ENCODE measurements around the gene KLHL11. TPM values are rescaled to one million over a fixed set of nuclear protein-coding genes. Genes with fewer than 3 reads are reported as not detected.

KLHL11 gene
- total RNA-seq, 1 experiment from 2014 or later: 14.3 TPM

DNA sequence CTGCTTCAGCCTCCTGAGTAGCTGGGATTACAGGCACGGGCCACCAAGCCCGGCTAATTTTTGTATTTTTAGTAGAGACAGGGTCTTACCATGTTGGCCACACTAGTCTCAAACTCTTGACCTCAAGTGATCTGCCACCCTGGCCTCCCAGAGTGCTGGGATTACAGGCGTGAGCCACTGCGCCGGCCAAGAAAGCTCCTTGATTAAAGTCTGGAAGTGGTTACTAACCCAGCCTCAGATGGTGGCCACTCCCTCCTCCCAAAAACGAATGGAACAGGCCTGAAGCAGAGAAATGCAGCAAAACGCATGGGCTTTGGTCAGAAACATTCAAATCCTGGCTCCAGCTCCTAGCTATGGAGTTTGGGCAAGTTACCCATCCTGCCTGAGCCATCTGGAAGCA lies 41.1 kb downstream of the KLHL11 start:
- no peak overlapping the region for H2AFZ ChIP-seq (ENCODE audit: low read length)
- no peaks in the 10 kb centered on the region for H3K79me2 ChIP-seq (ENCODE audit: low read length)
- no peaks in the 10 kb centered on the region for H3K9me3 ChIP-seq (ENCODE audit: low read length)
- H3K36me3 ChIP-seq (ENCODE audit: insufficient read depth, low read length): no peaks in the 10 kb centered on the region
- peaks cover 3% of the 10 kb centered on the region for H3K4me1 ChIP-seq (ENCODE audit: low read length)
- no peaks in the 10 kb centered on the region for H3K9me2 ChIP-seq (replicated peaks; ENCODE audit: insufficient read depth, low read length)
- H3K4me3 ChIP-seq (ENCODE audit: low read length): no peak overlapping the region
- H3K9ac ChIP-seq (ENCODE audit: low read length): no peak overlapping the region
- no peaks in the 10 kb centered on the region for H3K27me3 ChIP-seq (ENCODE audit: low read length)
- DNase-seq: no peak
- no peak overlapping the region for H3K4me2 ChIP-seq (ENCODE audit: low read depth, low read length, poor library complexity, severe bottlenecking)
- H3K27ac ChIP-seq (ENCODE audit: low read length): no peak overlapping the region
- H4K20me1 ChIP-seq (ENCODE audit: insufficient read depth, low read depth, low read length): no peaks in the 10 kb centered on the region

DNA sequence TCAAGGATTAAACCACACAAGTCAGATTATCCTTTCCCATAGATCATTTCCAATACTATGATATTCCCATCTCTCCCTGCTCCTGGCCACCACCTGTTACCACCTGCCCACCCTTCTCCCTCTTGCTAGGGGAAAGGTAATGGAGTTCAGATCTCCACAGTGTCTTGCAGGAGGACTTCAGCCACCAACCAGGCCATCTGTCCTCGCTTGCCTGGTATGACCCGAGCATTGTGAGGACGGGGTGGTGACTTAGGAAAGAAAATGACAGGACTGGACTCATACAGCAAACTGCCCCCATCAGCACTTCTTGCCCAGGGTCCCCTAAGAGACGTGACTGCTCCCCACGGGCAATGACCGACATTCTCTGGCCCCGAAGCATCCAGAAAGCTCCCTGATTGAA lies 41.6 kb downstream of the KLHL11 start:
- Histone ChIP-seq H2AFZ (ENCODE audit: low read length) (no peak overlapping the region), H3K27ac (ENCODE audit: low read length) (no peak overlapping the region), H3K27me3 (ENCODE audit: low read length) (no peaks in the 10 kb centered on the region), H3K36me3 (ENCODE audit: insufficient read depth, low read length) (no peaks in the 10 kb centered on the region), H3K79me2 (ENCODE audit: low read length) (no peaks in the 10 kb centered on the region), H3K9me3 (ENCODE audit: low read length) (no peaks in the 10 kb centered on the region), H4K20me1 (ENCODE audit: insufficient read depth, low read depth, low read length) (no peaks in the 10 kb centered on the region), H3K9ac (ENCODE audit: low read length) (no peak overlapping the region), H3K9me2 (replicated peaks; ENCODE audit: insufficient read depth, low read length) (no peaks in the 10 kb centered on the region), H3K4me2 (ENCODE audit: low read depth, low read length, poor library complexity, severe bottlenecking) (no peak overlapping the region), H3K4me1 (ENCODE audit: low read length) (peaks cover 7% of the 10 kb centered on the region), H3K4me3 (ENCODE audit: low read length) (no peak overlapping the region)
- DNase-seq: no peak

DNA sequence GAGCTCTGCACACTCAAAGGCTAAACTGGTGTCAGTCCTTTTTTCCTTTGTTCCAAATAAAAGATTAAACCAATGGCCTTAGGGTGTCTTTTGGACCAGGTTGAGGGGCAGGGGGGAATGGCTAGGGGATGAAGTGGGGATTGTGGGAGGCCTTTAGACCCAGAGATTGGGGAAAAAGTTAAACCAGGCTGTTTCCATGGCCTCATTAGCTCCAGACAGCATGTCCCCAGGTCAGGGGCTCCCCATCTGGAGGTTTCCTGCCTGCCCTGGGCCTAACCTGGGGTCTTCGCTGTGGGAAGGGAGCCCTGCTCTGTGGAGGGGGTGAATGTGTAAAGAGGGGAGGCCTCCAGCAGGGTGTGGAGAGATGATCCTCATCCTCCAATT lies 42.1 kb downstream of the KLHL11 start:
- Histone ChIP-seq H3K79me2 (ENCODE audit: low read length) (no peaks in the 10 kb centered on the region), H3K27me3 (ENCODE audit: low read length) (no peaks in the 10 kb centered on the region), H4K20me1 (ENCODE audit: insufficient read depth, low read depth, low read length) (no peaks in the 10 kb centered on the region), H2AFZ (ENCODE audit: low read length) (no peak overlapping the region), H3K36me3 (ENCODE audit: insufficient read depth, low read length) (no peaks in the 10 kb centered on the region), H3K27ac (ENCODE audit: low read length) (no peak overlapping the region), H3K4me2 (ENCODE audit: low read depth, low read length, poor library complexity, severe bottlenecking) (no peak overlapping the region), H3K9me3 (ENCODE audit: low read length) (no peaks in the 10 kb centered on the region), H3K9me2 (replicated peaks; ENCODE audit: insufficient read depth, low read length) (no peaks in the 10 kb centered on the region), H3K4me3 (ENCODE audit: low read length) (no peak overlapping the region), H3K9ac (ENCODE audit: low read length) (no peak overlapping the region), H3K4me1 (ENCODE audit: low read length) (peaks cover 7% of the 10 kb centered on the region)
- no peak for DNase-seq

DNA sequence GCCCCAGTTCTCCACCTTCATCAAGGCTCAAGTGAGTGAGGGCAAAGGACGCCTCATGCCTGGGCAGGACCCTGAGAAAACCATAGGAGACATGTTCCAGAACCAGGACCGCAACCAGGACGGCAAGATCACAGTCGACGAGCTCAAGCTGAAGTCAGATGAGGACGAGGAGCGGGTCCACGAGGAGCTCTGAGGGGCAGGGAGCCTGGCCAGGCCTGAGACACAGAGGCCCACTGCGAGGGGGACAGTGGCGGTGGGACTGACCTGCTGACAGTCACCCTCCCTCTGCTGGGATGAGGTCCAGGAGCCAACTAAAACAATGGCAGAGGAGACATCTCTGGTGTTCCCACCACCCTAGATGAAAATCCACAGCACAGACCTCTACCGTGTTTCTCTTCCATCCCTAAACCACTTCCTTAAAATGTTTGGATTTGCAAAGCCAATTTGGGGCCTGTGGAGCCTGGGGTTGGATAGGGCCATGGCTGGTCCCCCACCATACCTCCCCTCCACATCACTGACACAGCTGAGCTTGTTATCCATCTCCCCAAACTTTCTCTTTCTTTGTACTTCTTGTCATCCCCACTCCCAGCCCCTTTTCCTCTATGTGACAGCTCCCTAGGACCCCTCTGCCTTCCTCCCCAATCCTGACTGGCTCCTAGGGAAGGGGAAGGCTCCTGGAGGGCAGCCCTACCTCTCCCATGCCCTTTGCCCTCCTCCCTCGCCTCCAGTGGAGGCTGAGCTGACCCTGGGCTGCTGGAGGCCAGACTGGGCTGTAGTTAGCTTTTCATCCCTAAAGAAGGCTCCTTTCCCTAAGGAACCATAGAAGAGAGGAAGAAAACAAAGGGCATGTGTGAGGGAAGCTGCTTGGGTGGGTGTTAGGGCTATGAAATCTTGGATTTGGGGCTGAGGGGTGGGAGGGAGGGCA lies 42.7 kb downstream of the KLHL11 start:
- Histone ChIP-seq H3K4me1 (ENCODE audit: low read length) (peaks cover 7% of the 10 kb centered on the region), H3K36me3 (ENCODE audit: insufficient read depth, low read length) (no peaks in the 10 kb centered on the region), H3K9me2 (replicated peaks; ENCODE audit: insufficient read depth, low read length) (no peaks in the 10 kb centered on the region), H3K79me2 (ENCODE audit: low read length) (no peaks in the 10 kb centered on the region), H3K27me3 (ENCODE audit: low read length) (no peaks in the 10 kb centered on the region), H3K27ac (ENCODE audit: low read length) (no peak overlapping the region), H3K9ac (ENCODE audit: low read length) (no peak overlapping the region), H3K4me2 (ENCODE audit: low read depth, low read length, poor library complexity, severe bottlenecking) (no peak overlapping the region), H4K20me1 (ENCODE audit: insufficient read depth, low read depth, low read length) (no peaks in the 10 kb centered on the region), H3K4me3 (ENCODE audit: low read length) (no peak overlapping the region), H2AFZ (ENCODE audit: low read length) (no peak overlapping the region), H3K9me3 (ENCODE audit: low read length) (no peaks in the 10 kb centered on the region)
- no peak for DNase-seq

DNA sequence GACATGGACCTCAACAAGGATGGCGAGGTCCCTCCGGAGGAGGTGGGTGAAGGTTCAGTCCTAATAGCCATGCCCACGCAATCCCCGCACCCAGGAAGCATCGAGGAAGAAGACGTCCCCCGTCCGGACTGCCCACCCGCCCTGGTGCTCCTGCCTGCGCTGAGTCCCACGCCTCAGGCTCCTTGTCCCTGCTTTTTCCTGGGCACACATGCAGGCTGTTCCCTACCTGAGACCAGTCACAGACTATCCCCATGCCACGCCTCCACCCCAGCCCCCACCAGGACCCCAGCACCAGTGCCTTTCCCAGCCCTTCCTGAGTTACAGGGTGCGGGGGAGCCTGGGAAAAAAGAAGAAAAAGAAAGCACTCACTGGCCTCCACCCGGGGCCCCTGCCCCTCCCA lies 43.4 kb downstream of the KLHL11 start:
- H3K27me3 ChIP-seq (ENCODE audit: low read length): no peaks in the 10 kb centered on the region
- H2AFZ ChIP-seq (ENCODE audit: low read length): no peak overlapping the region
- no peak overlapping the region for H3K9ac ChIP-seq (ENCODE audit: low read length)
- no peak overlapping the region for H3K4me3 ChIP-seq (ENCODE audit: low read length)
- H3K79me2 ChIP-seq (ENCODE audit: low read length): no peaks in the 10 kb centered on the region
- no peaks in the 10 kb centered on the region for H3K9me3 ChIP-seq (ENCODE audit: low read length)
- peaks cover 7% of the 10 kb centered on the region for H3K4me1 ChIP-seq (ENCODE audit: low read length)
- no peak overlapping the region for H3K4me2 ChIP-seq (ENCODE audit: low read depth, low read length, poor library complexity, severe bottlenecking)
- no peak for DNase-seq
- H3K27ac ChIP-seq (ENCODE audit: low read length): no peak overlapping the region
- H3K9me2 ChIP-seq (replicated peaks; ENCODE audit: insufficient read depth, low read length): no peaks in the 10 kb centered on the region
- H3K36me3 ChIP-seq (ENCODE audit: insufficient read depth, low read length): no peaks in the 10 kb centered on the region
- no peaks in the 10 kb centered on the region for H4K20me1 ChIP-seq (ENCODE audit: insufficient read depth, low read depth, low read length)

DNA sequence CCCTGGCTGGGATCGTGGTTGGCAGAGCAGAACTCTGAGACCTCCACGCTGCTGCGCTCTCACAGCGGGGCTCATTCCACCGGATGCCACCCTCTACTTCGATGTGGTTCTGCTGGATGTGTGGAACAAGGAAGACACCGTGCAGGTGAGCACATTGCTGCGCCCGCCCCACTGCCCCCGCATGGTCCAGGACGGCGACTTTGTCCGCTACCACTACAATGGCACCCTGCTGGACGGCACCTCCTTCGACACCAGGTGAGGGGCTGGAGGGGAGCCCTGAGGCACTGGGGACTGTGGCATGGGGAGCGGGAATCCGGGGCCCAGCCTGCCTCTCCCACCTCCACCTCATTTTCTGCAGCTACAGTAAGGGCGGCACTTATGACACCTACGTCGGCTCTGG lies 47.2 kb downstream of the KLHL11 start:
- H3K27ac ChIP-seq (ENCODE audit: low read length): no peak overlapping the region
- H3K4me1 ChIP-seq (ENCODE audit: low read length): peaks cover 7% of the 10 kb centered on the region
- H3K4me2 ChIP-seq (ENCODE audit: low read depth, low read length, poor library complexity, severe bottlenecking): no peak overlapping the region
- H3K4me3 ChIP-seq (ENCODE audit: low read length): no peak overlapping the region
- DNase-seq: no peak
- no peak overlapping the region for H2AFZ ChIP-seq (ENCODE audit: low read length)
- no peak overlapping the region for H3K9ac ChIP-seq (ENCODE audit: low read length)
- H3K79me2 ChIP-seq (ENCODE audit: low read length): no peaks in the 10 kb centered on the region
- H3K27me3 ChIP-seq (ENCODE audit: low read length): no peaks in the 10 kb centered on the region
- no peaks in the 10 kb centered on the region for H3K36me3 ChIP-seq (ENCODE audit: insufficient read depth, low read length)
- no peaks in the 10 kb centered on the region for H3K9me2 ChIP-seq (replicated peaks; ENCODE audit: insufficient read depth, low read length)
- H3K9me3 ChIP-seq (ENCODE audit: low read length): no peaks in the 10 kb centered on the region
- no peaks in the 10 kb centered on the region for H4K20me1 ChIP-seq (ENCODE audit: insufficient read depth, low read depth, low read length)

DNA sequence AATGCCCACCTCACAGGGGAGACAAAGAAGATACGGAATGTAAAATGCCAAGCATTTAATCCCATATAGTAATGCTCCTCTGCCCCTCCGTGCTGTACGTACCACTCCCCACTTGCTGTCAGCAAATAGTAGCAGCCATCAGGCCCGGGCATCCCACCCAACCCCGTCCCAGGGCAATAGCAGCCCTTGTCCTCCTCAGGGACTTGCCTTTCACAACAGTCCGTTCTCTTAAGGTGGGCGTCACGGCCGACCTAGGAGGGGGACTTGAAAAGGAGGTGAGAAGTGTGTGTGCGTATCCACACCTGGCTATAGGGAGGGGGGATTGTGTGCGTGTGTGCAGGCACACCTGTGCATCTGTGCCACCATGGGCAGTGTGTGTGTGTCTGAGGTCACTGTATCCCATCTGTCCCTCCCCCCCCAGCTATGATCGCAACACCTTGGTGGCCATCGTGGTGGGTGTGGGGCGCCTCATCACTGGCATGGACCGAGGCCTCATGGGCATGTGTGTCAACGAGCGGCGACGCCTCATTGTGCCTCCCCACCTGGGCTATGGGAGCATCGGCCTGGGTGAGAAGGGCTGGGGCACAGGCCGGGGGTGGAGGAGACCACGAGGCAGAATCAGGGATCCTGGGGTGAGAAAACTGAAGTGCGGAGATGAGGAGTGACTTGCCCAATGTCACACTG lies 48.4 kb downstream of the KLHL11 start:
- Histone ChIP-seq H3K4me1 (ENCODE audit: low read length) (peaks cover 17% of the 10 kb centered on the region), H3K9me2 (replicated peaks; ENCODE audit: insufficient read depth, low read length) (no peaks in the 10 kb centered on the region), H3K27me3 (ENCODE audit: low read length) (no peaks in the 10 kb centered on the region), H3K4me2 (ENCODE audit: low read depth, low read length, poor library complexity, severe bottlenecking) (no peak overlapping the region), H3K27ac (ENCODE audit: low read length) (no peak overlapping the region), H3K79me2 (ENCODE audit: low read length) (no peaks in the 10 kb centered on the region), H3K4me3 (ENCODE audit: low read length) (no peak overlapping the region), H3K9ac (ENCODE audit: low read length) (no peak overlapping the region), H4K20me1 (ENCODE audit: insufficient read depth, low read depth, low read length) (no peaks in the 10 kb centered on the region), H2AFZ (ENCODE audit: low read length) (no peak overlapping the region), H3K9me3 (ENCODE audit: low read length) (no peaks in the 10 kb centered on the region), H3K36me3 (ENCODE audit: insufficient read depth, low read length) (no peaks in the 10 kb centered on the region)
- DNase-seq: no peak

DNA sequence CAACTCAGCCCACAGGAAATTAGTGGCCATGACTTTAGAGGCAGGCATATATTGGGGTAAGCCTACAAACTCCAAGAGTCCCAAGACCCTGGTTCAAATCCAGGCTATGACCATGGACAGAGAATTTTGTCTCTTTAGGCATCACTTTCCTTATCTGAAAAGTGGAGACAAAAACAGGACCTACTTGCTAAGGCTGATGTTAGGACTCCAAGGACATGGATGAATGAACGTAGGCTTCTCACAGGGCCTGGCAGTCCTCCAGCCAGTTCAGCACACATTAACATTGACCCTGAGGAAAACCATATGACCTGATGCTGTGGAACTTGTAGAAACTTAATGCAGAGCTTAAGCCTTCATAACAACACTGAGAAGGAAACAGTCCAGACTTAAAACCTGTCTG lies 51.0 kb downstream of the KLHL11 start:
- Histone ChIP-seq H3K4me3 (ENCODE audit: low read length) (no peak overlapping the region), H4K20me1 (ENCODE audit: insufficient read depth, low read depth, low read length) (no peaks in the 10 kb centered on the region), H3K27me3 (ENCODE audit: low read length) (no peaks in the 10 kb centered on the region), H3K36me3 (ENCODE audit: insufficient read depth, low read length) (no peaks in the 10 kb centered on the region), H3K4me1 (ENCODE audit: low read length) (peaks cover 17% of the 10 kb centered on the region), H3K9me3 (ENCODE audit: low read length) (no peaks in the 10 kb centered on the region), H3K79me2 (ENCODE audit: low read length) (no peaks in the 10 kb centered on the region), H3K9ac (ENCODE audit: low read length) (no peak overlapping the region), H3K9me2 (replicated peaks; ENCODE audit: insufficient read depth, low read length) (no peaks in the 10 kb centered on the region), H3K27ac (ENCODE audit: low read length) (no peak overlapping the region), H3K4me2 (ENCODE audit: low read depth, low read length, poor library complexity, severe bottlenecking) (no peak overlapping the region), H2AFZ (ENCODE audit: low read length) (no peak overlapping the region)
- DNase-seq: no peak
